Limb (tissue), 2 donors: ENCODE results near the gene SLC6A11.

ENCODE experiments used
- DNase-seq, 2 donors: peaks; one replicate each; pipeline ENCODE4 v3.0.0-alpha.2; 2016; ENCODE audit errors: extremely low spot score in 2 of 2

SLC6A11 gene

DNA sequence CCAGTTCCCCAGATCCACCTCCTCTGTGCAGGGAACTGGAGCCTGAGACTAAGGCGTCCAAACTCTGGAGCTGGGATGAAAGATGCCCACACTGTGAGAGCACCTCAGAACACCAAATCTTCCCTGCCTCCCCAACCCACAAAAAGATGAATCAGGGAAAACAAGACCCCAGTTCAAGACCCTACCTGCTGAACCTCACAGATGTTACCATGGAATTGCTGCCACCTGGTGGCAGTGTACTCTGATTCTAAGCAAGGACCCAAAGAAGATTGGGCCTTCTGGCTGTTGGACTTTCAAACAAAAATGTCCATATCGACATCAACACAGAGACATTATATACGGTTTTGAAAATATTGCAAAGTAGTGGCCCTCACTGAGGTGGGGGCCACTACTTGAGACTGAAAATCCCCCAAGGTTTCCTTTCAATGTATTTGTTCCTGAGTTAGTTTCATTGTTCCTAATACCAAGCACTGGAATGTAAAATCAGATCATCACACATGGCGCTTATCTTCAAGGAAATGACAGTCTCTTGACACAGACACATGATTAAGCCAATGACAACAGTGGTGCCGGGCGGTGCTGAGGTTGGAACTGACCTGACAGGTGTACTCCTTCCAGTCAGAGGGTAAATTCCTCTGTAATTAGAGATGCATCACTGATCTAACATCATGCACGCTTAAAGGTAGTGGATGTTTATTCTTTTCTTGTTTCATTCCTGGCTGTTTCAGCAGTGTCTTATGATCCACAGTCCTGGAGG is 67.6 kb downstream of the SLC6A11 start:
- no peak for DNase-seq

DNA sequence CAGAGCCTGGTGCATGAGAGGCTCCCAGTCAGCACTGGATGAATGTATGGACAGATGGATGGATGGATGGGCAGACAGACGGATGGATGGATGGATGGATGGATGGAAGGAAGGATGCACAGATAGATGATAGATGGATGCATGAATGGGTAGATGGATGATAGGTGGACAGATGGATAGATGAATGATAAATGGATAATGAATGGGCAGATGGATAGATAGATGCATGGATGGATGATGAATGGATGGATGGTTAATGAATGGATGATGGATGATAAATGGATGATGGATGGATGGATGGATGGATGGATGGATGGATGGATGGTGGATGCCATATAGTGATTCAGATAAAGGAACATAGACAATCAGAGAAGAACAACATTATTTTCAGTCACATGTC is 71.0 kb downstream of the SLC6A11 start:
- DNase-seq: no peak

- no peak for DNase-seq
Observed at GRCh38 chr3:10888518-10889090, 72.6 kb downstream of the SLC6A11 start.

DNA sequence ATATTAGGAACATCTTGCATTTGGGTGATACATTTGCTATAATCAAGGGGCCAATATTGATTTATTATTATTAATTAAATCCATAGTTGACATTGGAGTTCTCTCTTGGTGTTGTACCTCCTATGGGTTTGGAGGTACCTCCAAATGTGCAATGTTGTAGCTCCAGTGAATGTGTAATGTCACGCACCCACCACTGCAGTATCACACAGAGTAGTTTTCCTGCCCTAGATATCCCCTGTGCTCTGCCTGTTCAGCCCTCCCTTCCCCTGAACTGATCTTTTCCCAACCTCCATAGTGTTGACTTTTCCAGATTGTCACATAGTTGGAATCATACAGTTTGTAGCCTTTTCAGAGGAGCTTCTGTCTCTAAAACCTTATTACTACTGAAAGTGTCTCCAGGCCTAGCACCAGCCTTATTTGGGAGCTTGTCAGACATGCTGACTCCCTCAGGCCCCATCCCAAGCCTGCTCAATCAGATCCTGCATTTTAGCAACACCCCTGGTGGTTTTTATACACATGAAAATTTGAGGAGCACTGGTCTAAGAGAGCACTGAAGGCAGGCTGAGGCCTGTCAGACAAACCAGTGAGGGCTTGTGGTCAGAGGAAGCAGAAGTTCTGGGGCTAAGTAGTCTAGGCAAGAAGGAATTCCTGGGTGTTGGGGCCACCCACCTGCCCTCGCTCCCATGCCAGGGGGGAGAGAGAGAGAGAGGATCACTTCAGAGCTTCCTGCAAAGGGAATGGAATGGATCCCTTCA is 73.4 kb downstream of the SLC6A11 start:
- no peak for DNase-seq

DNA sequence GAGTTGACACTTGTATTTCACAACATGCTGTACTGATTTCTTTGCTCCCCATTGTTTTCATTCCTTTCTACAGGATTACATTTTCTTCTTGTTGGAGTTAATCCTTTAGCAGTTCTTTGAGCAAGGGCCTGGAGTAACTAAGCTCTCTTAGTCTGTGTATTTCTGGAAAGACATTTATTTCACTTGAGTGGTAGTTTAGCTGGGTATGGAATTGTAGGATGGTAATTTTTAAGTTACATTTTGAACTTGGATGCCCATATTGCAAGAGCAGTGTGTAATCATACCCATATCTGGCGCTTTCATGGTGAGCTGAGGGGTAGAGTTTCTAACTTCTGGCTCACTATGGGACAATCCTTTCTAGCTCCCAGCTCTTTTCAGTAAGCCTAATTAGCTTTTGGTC is 74.6 kb downstream of the SLC6A11 start:
- no peak for DNase-seq

GRCh38 chr3:10892622-10893021 is 76.6 kb downstream of the SLC6A11 start:
- DNase-seq: no peak

DNA sequence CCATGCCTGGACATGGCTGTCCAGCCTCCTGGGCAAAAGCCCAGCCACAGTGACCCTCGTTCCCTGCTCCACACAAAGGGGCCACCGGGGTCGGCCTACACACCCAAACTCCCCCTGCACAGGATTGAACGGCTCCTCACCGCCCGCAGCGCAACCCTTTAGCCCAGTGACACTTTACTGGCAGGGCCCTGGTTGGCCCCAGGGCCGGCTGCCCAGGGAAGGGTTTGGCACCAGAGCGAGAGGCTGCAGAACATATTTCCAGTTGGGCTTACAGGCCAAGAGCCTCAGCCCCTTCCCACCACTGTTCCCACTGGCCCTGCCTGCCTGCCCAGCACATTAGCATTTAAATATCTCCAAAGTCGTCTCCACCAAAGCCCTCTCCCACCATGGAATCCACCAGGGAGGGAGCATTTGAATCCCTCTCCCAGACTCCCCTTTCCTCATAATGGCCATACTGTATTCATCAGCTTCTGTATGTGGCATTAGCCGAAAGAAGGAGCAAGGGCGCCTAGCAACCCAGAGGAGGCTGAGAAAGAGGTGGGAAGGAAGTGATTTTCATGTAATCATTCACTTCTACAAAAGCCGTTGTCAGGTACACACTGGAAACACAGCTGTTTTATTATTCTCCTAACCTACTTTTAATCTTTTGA is 85.4 kb downstream of the SLC6A11 start:
- DNase-seq: no peak

GRCh38 chr3:10907262-10907661 is 91.2 kb downstream of the SLC6A11 start:
- no peak for DNase-seq

GRCh38 chr3:10910367-10910766 is 94.3 kb downstream of the SLC6A11 start:
- DNase-seq: no peak

DNA sequence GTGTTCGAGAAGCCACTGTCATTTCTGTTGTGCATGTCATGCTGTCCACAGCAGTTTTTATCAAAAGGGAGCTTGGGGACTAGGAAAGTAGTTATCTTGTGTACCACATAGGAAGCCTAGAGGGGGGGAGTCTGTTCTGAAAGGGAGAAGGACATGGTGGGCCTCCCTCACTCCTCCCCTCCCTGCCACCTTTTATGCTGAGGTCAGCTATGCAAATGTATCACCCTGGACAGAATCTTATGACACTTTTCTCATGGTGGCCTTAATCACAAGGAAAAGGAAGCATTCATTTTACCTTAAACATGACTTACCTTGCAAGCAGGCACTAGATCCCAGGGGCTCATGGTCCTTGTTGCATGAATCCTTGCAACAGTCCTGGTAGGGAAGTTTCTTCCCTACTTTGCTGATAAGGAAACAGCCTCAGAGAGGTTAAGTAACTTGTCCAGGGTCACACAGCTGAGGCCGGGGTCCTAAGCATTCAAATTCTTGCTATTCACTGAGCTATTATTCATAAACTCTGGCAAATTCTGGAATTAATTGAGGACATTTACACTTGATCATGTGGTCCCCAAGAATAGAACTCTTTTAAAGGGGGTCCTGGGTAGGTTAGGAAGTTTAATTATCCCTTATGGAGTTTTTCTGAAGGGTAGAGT is 95.4 kb downstream of the SLC6A11 start:
- no peak for DNase-seq

DNA sequence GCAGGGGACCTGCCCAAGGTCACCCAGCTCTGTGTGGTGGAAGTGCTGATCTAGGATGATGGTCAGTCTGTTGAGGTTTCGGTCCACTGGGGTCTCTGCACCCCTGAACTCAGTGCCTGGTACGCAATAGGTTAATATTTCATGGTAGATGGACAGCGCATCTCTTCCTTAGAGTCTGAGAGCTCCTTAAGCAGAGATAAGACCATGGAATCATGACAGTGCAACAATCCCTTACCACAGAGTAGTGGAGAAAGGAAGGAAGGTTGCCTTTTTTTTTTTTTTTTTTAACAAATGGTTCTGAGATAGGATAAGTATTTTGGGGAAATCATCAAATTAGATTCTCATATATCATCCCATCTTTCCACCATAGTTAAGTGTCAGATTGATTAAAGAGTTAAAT is 96.8 kb downstream of the SLC6A11 start:
- no peak for DNase-seq

DNA sequence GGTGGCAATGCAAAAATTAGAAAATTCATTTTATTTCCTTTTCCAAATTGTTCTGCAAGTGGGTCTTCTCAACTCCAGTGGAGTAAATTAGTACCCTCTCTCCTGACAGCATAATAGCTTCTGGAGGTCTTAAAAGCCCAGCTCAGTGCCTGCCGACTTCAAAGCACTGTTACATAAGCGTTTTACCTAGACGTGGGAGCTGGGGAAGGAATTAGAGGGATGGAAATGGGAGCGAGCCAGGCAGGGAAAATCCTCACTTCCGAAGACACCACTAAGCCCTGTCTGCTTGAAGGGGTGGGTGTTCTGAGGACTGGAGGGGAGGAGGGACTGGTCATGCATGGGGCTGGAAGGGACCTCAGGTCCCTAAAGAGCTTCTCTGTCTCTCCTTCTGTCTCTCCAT is 99.3 kb downstream of the SLC6A11 start:
- no peak for DNase-seq

GRCh38 chr3:10917176-10917575 is 101.1 kb downstream of the SLC6A11 start:
- no peak for DNase-seq

DNA sequence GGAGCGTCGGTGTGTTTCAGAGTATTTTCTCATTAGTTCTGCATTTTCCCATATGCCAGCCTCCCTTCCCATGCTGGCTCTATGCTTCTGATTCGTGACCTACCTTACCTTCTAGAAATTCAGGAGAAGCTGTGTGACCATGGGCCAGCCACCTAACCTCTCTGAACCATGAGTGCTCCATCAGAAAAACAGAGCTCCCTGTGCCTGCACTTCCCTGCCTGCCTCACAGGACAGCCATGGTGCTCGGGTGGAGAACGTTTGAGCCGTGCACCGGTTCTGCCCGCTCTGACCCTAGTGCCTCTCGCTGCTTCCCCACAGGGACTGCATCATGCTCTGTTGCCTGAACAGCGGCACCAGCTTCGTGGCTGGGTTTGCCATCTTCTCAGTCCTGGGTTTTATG is 102.0 kb downstream of the SLC6A11 start:
- DNase-seq: no peak

- DNase-seq: no peak
Observed at GRCh38 chr3:10919636-10920035, 103.6 kb downstream of the SLC6A11 start.

DNA sequence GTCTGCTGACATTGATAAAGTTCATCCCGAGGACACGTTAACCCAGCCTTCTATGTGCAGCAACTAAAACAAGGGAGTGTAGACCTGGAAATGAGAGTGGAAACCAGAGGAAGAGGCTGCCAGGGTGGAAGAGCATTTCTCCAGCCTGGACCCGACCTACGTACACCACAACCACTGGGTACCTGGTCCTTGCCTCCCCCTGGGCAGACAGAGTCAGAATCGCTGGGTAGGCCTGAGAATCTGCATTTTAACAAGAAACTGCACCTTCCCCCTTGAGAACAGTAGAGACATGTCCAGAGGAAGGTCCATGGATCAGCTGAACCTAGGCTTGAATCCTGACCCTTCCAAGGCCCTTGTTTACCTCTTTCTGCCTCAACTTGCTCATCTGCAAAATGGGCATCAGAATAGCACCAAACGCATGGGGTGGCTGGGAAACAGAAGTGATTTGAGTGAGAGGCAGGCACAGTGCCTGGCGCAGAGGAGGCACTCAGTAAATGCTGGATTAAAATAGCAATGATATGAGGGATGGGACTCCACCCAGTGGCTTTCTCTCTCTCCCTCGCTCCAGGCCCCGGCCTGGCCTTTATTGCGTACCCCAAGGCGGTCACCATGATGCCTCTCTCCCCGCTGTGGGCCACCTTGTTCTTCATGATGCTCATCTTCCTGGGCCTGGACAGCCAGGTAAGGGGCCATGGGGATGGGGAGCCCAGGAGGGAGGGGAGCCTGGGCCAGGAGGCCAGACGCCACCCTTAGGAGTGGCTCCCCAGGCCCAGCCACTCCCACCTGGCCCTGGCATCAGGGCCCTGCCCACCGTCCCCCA is 109.6 kb downstream of the SLC6A11 start:
- no peak for DNase-seq

DNA sequence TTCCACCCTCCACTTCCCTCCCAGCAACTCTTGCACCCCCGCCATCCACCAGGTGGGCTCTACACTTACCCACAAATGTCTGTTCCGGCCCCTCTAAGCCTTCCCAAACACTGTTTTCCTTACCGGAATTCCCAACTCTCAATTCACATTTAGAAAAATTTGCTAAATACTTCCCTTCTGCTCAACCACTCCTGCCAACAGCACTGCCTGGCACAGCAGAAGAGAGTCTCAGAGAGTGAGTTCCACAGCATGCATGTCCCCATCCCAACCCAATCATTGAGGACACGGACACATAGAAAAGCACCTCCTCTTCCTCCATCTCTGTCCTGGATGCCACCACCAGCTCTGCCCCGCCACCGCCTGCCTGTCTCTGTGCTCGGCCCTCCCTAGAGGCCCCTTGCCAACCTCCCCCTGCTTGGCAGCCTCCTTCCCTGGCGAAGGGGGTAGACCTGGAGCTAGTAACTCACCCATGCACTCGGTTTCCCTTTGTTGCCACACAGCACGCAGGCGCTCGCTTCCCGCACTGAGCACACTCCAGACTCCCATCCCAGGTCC is 110.3 kb downstream of the SLC6A11 start:
- no peak for DNase-seq

DNA sequence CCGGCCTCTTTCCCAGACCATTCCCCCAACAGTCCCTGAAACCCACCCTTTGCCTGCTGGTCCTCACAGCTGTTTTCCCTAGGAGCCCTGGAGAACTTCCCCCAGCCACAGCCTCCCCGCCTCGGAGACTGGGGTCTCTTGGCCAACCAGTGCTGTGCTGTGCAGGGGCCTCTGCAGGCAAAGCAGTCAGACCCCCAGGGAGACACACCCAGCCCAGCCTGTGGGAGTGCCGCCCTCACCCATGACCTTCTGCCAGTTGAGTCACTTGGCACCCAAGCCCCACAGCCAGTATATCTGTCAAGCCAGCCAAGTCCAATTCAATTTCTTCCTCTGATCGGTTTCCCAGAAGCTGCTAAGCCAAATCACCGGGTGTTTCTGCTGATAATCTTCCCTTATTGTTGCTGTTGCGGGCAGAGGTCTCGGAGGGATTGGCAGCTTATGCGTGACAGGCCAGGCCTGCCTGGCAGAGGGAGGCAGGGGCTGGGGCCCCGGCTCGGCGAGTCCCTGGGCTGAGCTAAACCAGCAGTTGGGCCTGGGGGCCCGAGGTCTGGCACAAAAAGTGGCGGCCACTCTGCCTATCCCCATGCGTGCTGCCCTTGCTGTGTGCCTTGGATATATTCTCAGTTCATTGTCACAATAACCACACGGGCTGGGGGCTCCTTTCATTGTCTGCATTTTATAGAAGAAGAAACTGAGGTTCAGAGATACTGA is 110.9 kb downstream of the SLC6A11 start:
- DNase-seq: no peak

DNA sequence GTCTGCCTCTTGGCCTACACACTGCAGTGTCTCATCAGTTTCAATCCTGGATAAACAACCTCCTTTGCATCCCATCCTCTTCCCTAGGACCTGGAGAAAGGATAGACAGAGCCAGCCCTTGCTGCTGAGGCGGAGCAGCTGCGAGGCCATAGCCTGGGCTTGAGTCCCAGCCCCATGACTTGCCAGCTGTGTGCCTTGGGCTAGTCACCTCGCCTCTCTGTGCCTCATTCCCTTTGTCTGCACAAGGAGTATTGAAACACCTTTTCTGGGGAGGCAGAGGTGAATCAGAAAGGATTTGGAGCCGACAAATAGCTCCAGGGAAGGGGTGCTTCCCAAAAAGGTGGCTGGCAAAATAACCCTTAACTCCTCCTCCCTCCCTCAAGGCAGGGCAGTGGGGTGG is 111.5 kb downstream of the SLC6A11 start:
- no peak for DNase-seq

- no peak for DNase-seq
Observed at GRCh38 chr3:10928407-10928960, 112.5 kb downstream of the SLC6A11 start.
